H1 (cell line): ENCODE data around the gene ARMH3. TPM values are rescaled to one million over a fixed set of nuclear protein-coding genes. Genes with fewer than 3 reads are reported as not detected.

Experiments used
- CTCF ChIA-PET: fragments of 300-600 bp; sonication (Branson Sonifier 250); formaldehyde crosslinking; loops from one replicate; lab custom pipeline; 2021; ENCODE audit not compliant: partially characterized antibody; lab: Charles Lee
- POLR2A ChIA-PET: fragments of 300-600 bp; sonication (Branson Sonifier 250); formaldehyde crosslinking; loops from one replicate; lab custom pipeline; 2021; ENCODE audit warnings: inconsistent platforms; ENCODE audit not compliant: partially characterized antibody; lab: Charles Lee
- DNase-seq, 2 experiments: peaks; one replicate each; pipeline versions ENCODE4 v3.0.0 to v3.0.0-alpha.2; 2010 to 2022; ENCODE audit warnings: low spot score in 2 of 2, low read depth in 1 of 2, mixed read lengths in 1 of 2
- FAIRE-seq: peaks from 2 replicates; lab custom pipeline; 2011; peaks lifted over from hg19 to GRCh38; lab: Jason Lieb, UNC
- H2AFZ ChIP-seq: 2 replicates; pipeline ENCODE4 v1.8.1; 2012; ENCODE audit warnings: low read length, inconsistent platforms
- H2AK5ac ChIP-seq: 2 replicates; pipeline ENCODE4 v1.6.1; 2013; ENCODE audit warnings: low read depth, low read length
- H2BK120ac ChIP-seq: replicated peaks from 2 replicates; pipeline ENCODE3; 2013; ENCODE audit warnings: low read depth, low read length, inconsistent platforms
- H2BK12ac ChIP-seq: 2 replicates; pipeline ENCODE4 v1.6.1; 2013; ENCODE audit warnings: low read depth, low read length
- H2BK15ac ChIP-seq: 2 replicates; pipeline ENCODE4 v1.6.1; 2013; ENCODE audit warnings: low read length
- H2BK20ac ChIP-seq: 2 replicates; pipeline ENCODE4 v1.6.1; 2013; ENCODE audit warnings: low read length
- H2BK5ac ChIP-seq: 2 replicates; pipeline ENCODE4 v1.6.1; 2013; ENCODE audit warnings: low read depth, low read length
- H3K14ac ChIP-seq: 2 replicates; pipeline ENCODE4 v1.6.1; 2013; ENCODE audit warnings: inconsistent platforms; ENCODE audit not compliant: insufficient read length
- H3K18ac ChIP-seq: 2 replicates; pipeline ENCODE4 v1.6.1; 2013; ENCODE audit warnings: low read length; ENCODE audit errors: extremely low read depth
- H3K23ac ChIP-seq: 2 replicates; pipeline ENCODE4 v1.6.1; 2013; ENCODE audit warnings: inconsistent platforms; ENCODE audit not compliant: insufficient read length
- H3K23me2 ChIP-seq: 2 replicates; pipeline ENCODE4 v1.6.1; 2013; ENCODE audit warnings: low read depth, low read length
- H3K27ac ChIP-seq: 2 replicates; pipeline ENCODE4 v1.6.1; 2011; ENCODE audit warnings: low read depth, low read length, inconsistent platforms
- H3K27me3 ChIP-seq, 4 experiments: replicated peaks in 1 of 4; 1 replicate in 1 of 4; 2 replicates in 3 of 4; pipeline versions ENCODE4 v1.6.1 to v1.8.1; 2011 to 2013; ENCODE audit warnings: low read length in 3 of 4, mild to moderate bottlenecking in 3 of 4, inconsistent platforms in 2 of 4, mixed read lengths in 2 of 4, moderate library complexity in 1 of 4; ENCODE audit not compliant: control insufficient read depth in 3 of 4, insufficient read depth in 3 of 4; ENCODE audit errors: extremely low read depth in 1 of 4
- H3K36me3 ChIP-seq, 4 experiments: 2 replicates each; pipeline versions ENCODE4 v1.6.1 to v1.8.1; 2011 to 2013; ENCODE audit warnings: mild to moderate bottlenecking in 4 of 4, low read length in 3 of 4, moderate library complexity in 2 of 4, control low read depth in 1 of 4, inconsistent platforms in 1 of 4; ENCODE audit not compliant: insufficient read depth in 4 of 4, control insufficient read depth in 2 of 4
- H3K4ac ChIP-seq: replicated peaks from 2 replicates; pipeline ENCODE3; 2013; ENCODE audit warnings: low read length, low read depth, mixed read lengths, inconsistent platforms; ENCODE audit not compliant: insufficient read length
- H3K4me1 ChIP-seq, 4 experiments: replicated peaks in 1 of 4; 1 replicate in 1 of 4; 2 replicates in 3 of 4; pipeline versions ENCODE4 v1.6.1 to v1.8.1; 2011 to 2013; ENCODE audit warnings: low read length in 3 of 4, inconsistent platforms in 2 of 4, mixed read lengths in 1 of 4; ENCODE audit not compliant: insufficient read depth in 4 of 4, control insufficient read depth in 3 of 4
- H3K4me2 ChIP-seq, 2 experiments: 2 replicates each; pipeline versions ENCODE4 v1.6.1 to v1.8.1; 2011 to 2013; ENCODE audit warnings: low read depth in 2 of 2, low read length in 2 of 2, control low read depth in 1 of 2, inconsistent platforms in 1 of 2, mild to moderate bottlenecking in 1 of 2; ENCODE audit not compliant: insufficient read depth in 1 of 2
- H3K4me3 ChIP-seq, 4 experiments: fragments of 200-600, 300-600 bp in 1 of 4; sonication (generic), shearing (Covaris generic), sonication (Bioruptor Twin) in 1 of 4; 2 replicates each; pipeline versions ENCODE4 v1.5.1 to v1.8.1; 2011 to 2016; ENCODE audit warnings: low read length in 4 of 4, low read depth in 3 of 4, control low read depth in 2 of 4, inconsistent platforms in 2 of 4, mild to moderate bottlenecking in 2 of 4, mixed read lengths in 1 of 4, moderate library complexity in 1 of 4; ENCODE audit not compliant: insufficient read depth in 2 of 4; ENCODE audit errors: extremely low read depth in 1 of 4
- H3K56ac ChIP-seq: replicated peaks from 2 replicates; pipeline ENCODE3; 2013; ENCODE audit warnings: low read depth, mild to moderate bottlenecking, mixed read lengths, low read length, inconsistent platforms; ENCODE audit not compliant: insufficient read length
- H3K79me1 ChIP-seq: 2 replicates; pipeline ENCODE4 v1.6.1; 2013; ENCODE audit warnings: low read depth, low read length, control low read depth
- H3K79me2 ChIP-seq, 2 experiments: 2 replicates each; pipeline versions ENCODE4 v1.6.1 to v1.8.1; 2012 to 2013; ENCODE audit warnings: low read length in 2 of 2, mild to moderate bottlenecking in 2 of 2, inconsistent platforms in 1 of 2; ENCODE audit not compliant: insufficient read depth in 2 of 2, control insufficient read depth in 1 of 2
- H3K9ac ChIP-seq, 4 experiments: replicated peaks in 1 of 4; 1 replicate in 1 of 4; 2 replicates in 3 of 4; pipeline versions ENCODE4 v1.6.1 to v1.8.1; 2011 to 2013; ENCODE audit warnings: low read depth in 3 of 4, low read length in 3 of 4, control low read depth in 2 of 4, mild to moderate bottlenecking in 2 of 4, moderate library complexity in 2 of 4, inconsistent platforms in 1 of 4; ENCODE audit errors: extremely low read depth in 1 of 4
- H3K9me3 ChIP-seq, 2 experiments: 2 replicates each; pipeline versions ENCODE4 v1.6.1 to v1.8.1; 2012 to 2013; ENCODE audit warnings: mild to moderate bottlenecking in 2 of 2, moderate library complexity in 2 of 2, control low read depth in 1 of 2, inconsistent platforms in 1 of 2, low read depth in 1 of 2, low read length in 1 of 2, mixed read lengths in 1 of 2; ENCODE audit not compliant: insufficient read depth in 2 of 2
- H4K20me1 ChIP-seq, 2 experiments: replicated peaks in 1 of 2; 2 replicates each; pipeline versions ENCODE3 to v1.8.1; 2011 to 2013; ENCODE audit warnings: inconsistent platforms in 2 of 2, low read length in 2 of 2, mild to moderate bottlenecking in 1 of 2; ENCODE audit not compliant: insufficient read depth in 2 of 2, control insufficient read depth in 1 of 2
- H4K5ac ChIP-seq: 2 replicates; pipeline ENCODE4 v1.6.1; 2013; ENCODE audit warnings: low read length, low read depth, mixed read lengths, inconsistent platforms; ENCODE audit not compliant: insufficient read length
- H4K8ac ChIP-seq: 2 replicates; pipeline ENCODE4 v1.8.0; 2013; ENCODE audit warnings: mild to moderate bottlenecking, moderate library complexity, low read length, inconsistent platforms; ENCODE audit not compliant: insufficient read depth; ENCODE audit errors: extremely low read depth
- H4K91ac ChIP-seq: replicated peaks from 2 replicates; pipeline ENCODE3; 2013; ENCODE audit warnings: low read length, mixed read lengths, inconsistent platforms; ENCODE audit not compliant: insufficient read length
- BACH1 ChIP-seq: IDR thresholded peaks from 2 replicates; pipeline ENCODE4 v1.6.1; 2012; ENCODE audit warnings: low read length, improper control_type of control experiment
- BRCA1 ChIP-seq: IDR thresholded peaks from 2 replicates; pipeline ENCODE4 v1.6.1; 2012; ENCODE audit warnings: low read depth, low read length, improper control_type of control experiment
- EP300 ChIP-seq, 2 experiments: IDR thresholded peaks; 1 replicate in 1 of 2; 2 replicates in 1 of 2; pipeline ENCODE4 v1.6.1; 2011 to 2012; ENCODE audit warnings: low read depth in 2 of 2, low read length in 2 of 2, mild to moderate bottlenecking in 2 of 2, borderline replicate concordance in 1 of 2, inconsistent platforms in 1 of 2, moderate library complexity in 1 of 2
- HDAC2 ChIP-seq, 2 experiments: fragments of 300-600 bp in 1 of 2; sonication (generic) in 1 of 2; IDR thresholded peaks; 2 replicates each; pipeline ENCODE4 v1.6.1; 2011 to 2012; ENCODE audit warnings: low read depth in 2 of 2, low read length in 2 of 2, mild to moderate bottlenecking in 2 of 2, moderate library complexity in 2 of 2, borderline replicate concordance in 1 of 2, inconsistent platforms in 1 of 2
- POLR2AphosphoS5 ChIP-seq: IDR thresholded peaks from 2 replicates; pipeline ENCODE4 v1.6.1; 2011; ENCODE audit warnings: low read depth, low read length
- RFX5 ChIP-seq: IDR thresholded peaks from 2 replicates; pipeline ENCODE4 v1.6.1; 2011; ENCODE audit warnings: low read depth, low read length, improper control_type of control experiment, borderline replicate concordance
- RXRA ChIP-seq: IDR thresholded peaks from 2 replicates; pipeline ENCODE4 v1.6.1; 2011; ENCODE audit warnings: low read depth, mild to moderate bottlenecking, low read length, moderate library complexity; ENCODE audit not compliant: insufficient read depth
- SIN3A ChIP-seq, 2 experiments: IDR thresholded peaks in 1 of 2; conservative IDR thresholded peaks in 1 of 2; 2 replicates each; pipeline ENCODE4 v1.6.1; 2011 to 2012; ENCODE audit warnings: low read length in 2 of 2, improper control_type of control experiment in 1 of 2, low read depth in 1 of 2, mild to moderate bottlenecking in 1 of 2
- SUZ12 ChIP-seq: fragments of 200-600 bp; sonication (generic); IDR thresholded peaks from 2 replicates; pipeline ENCODE4 v1.6.1; 2012; ENCODE audit warnings: mild to moderate bottlenecking, inconsistent platforms, low read length, moderate library complexity, mixed read lengths
- USF2 ChIP-seq: IDR thresholded peaks from 2 replicates; pipeline ENCODE4 v1.6.1; 2011; ENCODE audit warnings: low read length, improper control_type of control experiment
- WGBS, 2 experiments: shearing (Covaris generic) in 1 of 2; methylation state at CpG; one replicate each; pipeline versions ENCODE4 v1.1.6 to v1.1.7; 2013 to 2015; ENCODE audit warnings: low lambda C conversion rate in 2 of 2, mixed read lengths in 2 of 2, inconsistent platforms in 1 of 2, low coverage in 1 of 2, missing lambda C conversion rate in 1 of 2; ENCODE audit not compliant: insufficient replicate concordance in 2 of 2, insufficient coverage in 1 of 2, insufficient read length in 1 of 2; ENCODE audit errors: extremely low coverage in 1 of 2, missing lambda C conversion rate in 1 of 2; 5-methylcytosine and 5-hydroxymethylcytosine counted together
- polyA plus RNA-seq, 7 experiments: library from polyadenylated mRNA; depleted of rRNA in 3 of 7; stranded (reverse) in 5 of 7; unstranded in 2 of 7; fragments of >200 nt in 5 of 7; fragments of 200-250 nt in 2 of 7; gene quantifications; 1 replicate in 5 of 7; 2 replicates in 1 of 7; 4 replicates in 1 of 7; pipeline versions ENCODE4 v1.2.1 to v1.2.3, GENCODE V29; 2011 to 2013; ENCODE audit warnings: missing spikeins in 2 of 7, mixed read lengths in 2 of 7
- total RNA-seq: library from RNA; stranded (reverse); fragmentation: NEBNext Ultra II Directional; extraction: Animal tissue kit (Norgen Biotek cat#: 25700); gene quantifications from 2 replicates; pipeline ENCODE4 v1.2.1, GENCODE V29; 2021

Gene ARMH3
- total and polyA plus RNA-seq, 2 of the 8 experiments (the other 6 are each of a cell fraction or from before 2014, with no cell fraction given): 11.6 to 18.3 TPM

DNA sequence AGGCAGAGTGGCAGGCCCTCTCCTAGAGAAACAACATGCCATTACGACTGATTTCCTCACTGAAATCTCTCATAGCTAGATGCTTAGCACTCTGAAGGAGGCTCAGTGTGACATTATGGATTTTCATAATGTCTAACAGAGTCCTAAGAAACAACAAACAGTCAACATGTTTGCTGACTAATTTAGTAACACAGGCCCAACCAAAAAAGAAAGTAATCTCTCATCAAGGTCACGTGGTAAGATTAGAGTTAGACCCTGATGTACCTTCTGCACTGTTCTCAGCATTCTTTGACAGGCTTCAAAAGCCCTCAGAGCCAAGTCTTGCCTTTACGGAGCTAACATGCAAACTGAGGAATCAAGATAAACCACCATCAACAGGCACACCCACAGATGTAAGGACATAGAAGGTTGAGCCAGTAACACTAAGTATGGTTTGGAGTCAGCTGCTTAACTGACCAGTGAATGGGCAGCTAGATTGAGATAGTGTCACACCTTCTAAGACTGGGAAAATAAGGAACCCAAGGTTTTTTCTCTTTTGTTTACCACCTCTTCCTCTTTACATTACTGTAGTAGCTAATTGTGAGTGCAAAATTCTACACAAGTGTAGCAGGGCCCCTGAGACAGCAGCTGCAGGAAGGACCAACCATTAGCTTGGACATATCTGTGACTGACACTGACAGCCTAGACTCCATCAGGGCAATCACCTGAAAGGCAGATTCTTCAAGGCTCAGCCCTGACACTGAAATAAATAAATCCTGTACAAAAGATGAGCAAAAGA is 197.1 kb downstream of the ARMH3 start:
- Histone ChIP-seq H2BK15ac (no peak overlapping the region), H2BK12ac (no peak overlapping the region), H2AK5ac (no peak overlapping the region), H3K9me3 (peaks cover 0 to 6% of the 10 kb centered on the region in 2 experiments; a peak in 2 of 4 replicates), H3K4ac (no peak overlapping the region), H2BK20ac (no peak overlapping the region), H3K23ac (no peak overlapping the region), H2AFZ (no peak overlapping the region), H4K91ac (no peak overlapping the region), H3K4me1 (no peaks in the 10 kb centered on the region), H3K18ac (no peak overlapping the region), H3K4me2 (no peak overlapping the region), H3K79me2 (no peaks in the 10 kb centered on the region), H3K4me3 (no peak overlapping the region), H3K27me3 (no peaks in the 10 kb centered on the region), H3K23me2 (no peaks in the 10 kb centered on the region), H3K14ac (no peak overlapping the region), H4K5ac (no peak overlapping the region), H4K20me1 (no peaks in the 10 kb centered on the region), H2BK120ac (no peak overlapping the region), H3K36me3 (no peaks in the 10 kb centered on the region; a peak in 1 of 8 replicates), H3K79me1 (no peaks in the 10 kb centered on the region), H4K8ac (no peak overlapping the region), H3K56ac (no peak overlapping the region), H2BK5ac (no peak overlapping the region), H3K9ac (no peak overlapping the region), H3K27ac (no peak overlapping the region)
- ChIA-PET POLR2A (no interaction called here), CTCF (interaction anchor here (0.9 to 8.3 kb wide), 16 partner anchors 9 to 214 kb away, joined by 3 to 70 read pairs (median 4); partner anchors contain the start of gene KCNIP2)
- FAIRE-seq: no peak
- DNase-seq: no peak
- whole genome bisulfite sequencing, 2 experiments: 89% methylated on average over 3 of the region's 3 CpGs; no CpG with 5 or more reads in 1 of the 2 experiments
- TF ChIP-seq BRCA1 (no peak), SIN3A (conservative IDR thresholded peaks at IDR 0.05 in 1 of 2, IDR thresholded peaks at IDR 0.05 in 1 of 2; ENCODE audit: low read depth in 1 of 2, low read length in 2 of 2) (no peak), RFX5 (no peak), EP300 (IDR thresholded peaks at IDR 0.05; ENCODE audit: borderline replicate concordance in 1 of 2, low read depth in 2 of 2, low read length in 2 of 2) (no peak), SUZ12 (no peak), HDAC2 (IDR thresholded peaks at IDR 0.05; ENCODE audit: borderline replicate concordance in 1 of 2, low read depth in 2 of 2, low read length in 2 of 2) (no peak), RXRA (no peak), USF2 (no peak), BACH1 (no peak), POLR2AphosphoS5 (no peak)
